ENCODE data around the gene TTC34. TPM values are rescaled to one million over a fixed set of nuclear protein-coding genes. Genes with fewer than 3 reads are reported as not detected.

Gene TTC34
- total RNA-seq, 1 experiment from 2014 or later = 0.92 TPM

GRCh38 chr1:2848006-2848670, 46.6 kb upstream of the TTC34 start:
- Mint-ChIP-seq H3K4me1 (no peaks in the 10 kb centered on the region), H3K27me3 (ENCODE audit: low read depth) (peaks cover 14% of the 10 kb centered on the region), H3K27ac (no peak overlapping the region), H3K36me3 (ENCODE audit: insufficient read depth in 1 of 3, low read depth in 3 of 3) (peaks cover 4 to 40% (median 13%) of the 10 kb centered on the region in 3 experiments), H3K9me3 (peaks cover 29 to 91% of the 10 kb centered on the region in 2 experiments), H3K4me3 (no peak overlapping the region)
- H3K79me1 ChIP-seq (ENCODE audit: insufficient read depth, low read depth, low read length, poor library complexity, severe bottlenecking) = no peaks in the 10 kb centered on the region
- H3K23me2 ChIP-seq (ENCODE audit: insufficient read length, low read depth, low read length, poor library complexity, severe bottlenecking) = peaks cover 2% of the 10 kb centered on the region
- no peak overlapping the region for H3K4ac ChIP-seq (ENCODE audit: low read depth, low read length)
- no peaks in the 10 kb centered on the region for H3K4me1 ChIP-seq (ENCODE audit: insufficient read depth, low read length)
- no peak overlapping the region for H3K4me2 ChIP-seq (ENCODE audit: insufficient read depth, insufficient read length, low read length)
- no peak for DNase-seq
- H4K8ac ChIP-seq (replicated peaks; ENCODE audit: insufficient read length, low read depth, low read length) = no peak overlapping the region
- no peak overlapping the region for H4K5ac ChIP-seq (ENCODE audit: insufficient read length, low read depth, low read length)
- no peak overlapping the region for H2BK5ac ChIP-seq (ENCODE audit: insufficient read length, low read length)
- no peak for TF ChIP-seq CTCF (conservative IDR thresholded peaks at IDR 0.05)
- H3K9me3 ChIP-seq (ENCODE audit: control insufficient read depth, low read depth, low read length) = peaks cover 92% of the 10 kb centered on the region
- H3K79me2 ChIP-seq (ENCODE audit: insufficient read depth, low read length) = no peaks in the 10 kb centered on the region
- no peaks in the 10 kb centered on the region for H4K20me1 ChIP-seq (ENCODE audit: control insufficient read depth, insufficient read depth, insufficient read length)
- no peak overlapping the region for H3K14ac ChIP-seq (ENCODE audit: insufficient read depth, low read length)
- no peak overlapping the region for H3K18ac ChIP-seq (ENCODE audit: insufficient read length, low read depth, low read length)
- no peak overlapping the region for H2AFZ ChIP-seq (ENCODE audit: low read length)
- H2BK120ac ChIP-seq (ENCODE audit: low read depth, low read length, poor library complexity, severe bottlenecking) = no peak overlapping the region
- no peaks in the 10 kb centered on the region for H3K27me3 ChIP-seq (ENCODE audit: insufficient read depth, low read length)
- no peak overlapping the region for H3K56ac ChIP-seq (ENCODE audit: insufficient read length, low read depth, low read length)
- H2BK12ac ChIP-seq (ENCODE audit: insufficient read length, low read depth, low read length) = no peak overlapping the region
- WGBS (ENCODE audit: extremely low coverage, insufficient read length, low lambda C conversion rate) = no CpG with 5 or more reads among the region's 16 CpGs
- no peak overlapping the region for H4K91ac ChIP-seq (ENCODE audit: insufficient read length, low read depth, low read length)
- H2BK20ac ChIP-seq (ENCODE audit: low read depth, low read length, poor library complexity, severe bottlenecking) = no peak overlapping the region
- H3T11ph ChIP-seq (ENCODE audit: low read length) = no peak overlapping the region
- H2AK5ac ChIP-seq (ENCODE audit: insufficient read length, low read length) = no peak overlapping the region
- no peak overlapping the region for H2BK15ac ChIP-seq (ENCODE audit: low read depth, low read length)
- H3K23ac ChIP-seq (ENCODE audit: insufficient read length, low read depth, low read length) = no peak overlapping the region
- H3K9ac ChIP-seq (ENCODE audit: extremely low read depth, insufficient read length, low read length) = no peak overlapping the region
- H3K27ac ChIP-seq (ENCODE audit: insufficient read length, low read depth, low read length) = no peak overlapping the region

All from H9 (cell line).